K562 (cell line): Measurements from ENCODE around the gene FGGY. TPM values are rescaled to one million over a fixed set of nuclear protein-coding genes. Genes with fewer than 3 reads are reported as not detected.

Experiments used
- CHD1 ChIP-seq: fragments of 200-600 bp; sonication (generic); IDR thresholded peaks from one replicate; pipeline ENCODE4 v1.6.1; 2012; ENCODE audit warnings: mild to moderate bottlenecking, moderate library complexity, low read length, inconsistent platforms
- EHMT2 ChIP-seq: fragments of 450-650 bp; IDR thresholded peaks from 2 replicates; pipeline ENCODE4 v1.6.1; 2018; ENCODE audit warnings: antibody characterized with exemption
- ETV6 ChIP-seq, 3 experiments: fragments of 150-350 bp in 1 of 3; sonication (generic) in 1 of 3; formaldehyde crosslinking in 1 of 3; IDR thresholded peaks; 2 replicates each; pipeline versions ENCODE4 v1.6.1 to v1.8.0; 2014 to 2022; ENCODE audit warnings: borderline replicate concordance in 2 of 3, low read depth in 2 of 3, antibody characterized with exemption in 1 of 3, low read length in 1 of 3, mild to moderate bottlenecking in 1 of 3, missing genetic modification reagents in 1 of 3
- FOXA1 ChIP-seq: fragments of 450-650 bp; IDR thresholded peaks from 2 replicates; pipeline ENCODE4 v1.6.1; 2016; ENCODE audit warnings: mild to moderate bottlenecking, borderline replicate concordance
- KDM1A ChIP-seq, 2 experiments: fragments of 450-650 bp; IDR thresholded peaks; 2 replicates each; pipeline ENCODE4 v1.6.1; 2016; ENCODE audit warnings: mild to moderate bottlenecking in 2 of 2
- NFE2L1 ChIP-seq: fragments of 450-650 bp; IDR thresholded peaks from 2 replicates; pipeline ENCODE4 v1.6.1; 2016; ENCODE audit warnings: missing genetic modification characterization, low read depth, mild to moderate bottlenecking, missing compliant biosample characterization, moderate library complexity, borderline replicate concordance
- PHB ChIP-seq: fragments of 250-450 bp; sonication (Bioruptor Pico); IDR thresholded peaks from 2 replicates; pipeline ENCODE4 v1.5.0; 2021
- RBM17 ChIP-seq: fragments of 200-400 bp; formaldehyde crosslinking; IDR thresholded peaks from 2 replicates; pipeline ENCODE4 v1.6.1; 2017; ENCODE audit warnings: low read depth, mild to moderate bottlenecking, low read length, borderline replicate concordance
- RFX1 ChIP-seq: fragments of 450-650 bp; IDR thresholded peaks from 2 replicates; pipeline ENCODE4 v1.6.1; 2016; ENCODE audit warnings: mild to moderate bottlenecking, moderate library complexity
- RFX5 ChIP-seq: IDR thresholded peaks from 2 replicates; pipeline ENCODE4 v1.6.1; 2011; ENCODE audit warnings: low read depth, mild to moderate bottlenecking, improper control_type of control experiment, low read length
- SAP30 ChIP-seq: fragments of 200-600 bp; sonication (generic); IDR thresholded peaks from 2 replicates; pipeline ENCODE4 v1.6.1; 2012; ENCODE audit warnings: borderline replicate concordance, low read depth, mild to moderate bottlenecking, moderate library complexity, low read length, control low read depth, inconsistent platforms; ENCODE audit not compliant: insufficient read depth, poor library complexity, severe bottlenecking
- STAT5B ChIP-seq: fragments of 250-450 bp; sonication (Bioruptor Pico); IDR thresholded peaks from 2 replicates; pipeline ENCODE4 v1.8.0; 2021; ENCODE audit warnings: mild to moderate bottlenecking, inconsistent platforms
- TCF7 ChIP-seq: sonication (generic); IDR thresholded peaks from 2 replicates; pipeline ENCODE4 v1.6.1; 2016; ENCODE audit warnings: antibody characterized with exemption, borderline replicate concordance
- XRCC3 ChIP-seq: fragments of 450-650 bp; IDR thresholded peaks from 2 replicates; pipeline ENCODE4 v1.6.1; 2017; ENCODE audit warnings: mild to moderate bottlenecking, moderate library complexity
- ZNF263 ChIP-seq: sonication (generic); formaldehyde crosslinking; IDR thresholded peaks from 2 replicates; pipeline ENCODE4 v1.8.0; 2022; ENCODE audit warnings: mild to moderate bottlenecking, missing genetic modification reagents, borderline replicate concordance
- ZNF354B ChIP-seq: fragments of 250-450 bp; sonication (Bioruptor Pico); IDR thresholded peaks from 2 replicates; pipeline ENCODE4 v1.4.0; 2020
- ZNF77 ChIP-seq: fragments of 250-450 bp; sonication (Bioruptor Pico); IDR thresholded peaks from 2 replicates; pipeline ENCODE4 v1.5.0; 2020
- polyA plus RNA-seq, 8 experiments: library from polyadenylated mRNA; depleted of rRNA in 4 of 8; stranded (reverse) in 5 of 8; unstranded in 3 of 8; fragments of >200 nt; fragmentation: Nextera tagmentation in 2 of 8; fragmentation: Illumina TruSeq in 1 of 8; extraction: Ambion mirVana in 2 of 8; extraction: Trizol in 1 of 8; gene quantifications; 2 replicates each; pipeline versions ENCODE4 v1.2.1 to v1.2.3, GENCODE V29; 2011 to 2014; ENCODE audit warnings: inconsistent platforms in 1 of 8, missing spikeins in 1 of 8
- total RNA-seq, 7 experiments: library from RNA; depleted of rRNA in 6 of 7; stranded (reverse); fragments of >200 nt in 6 of 7; fragmentation: Illumina TruSeq in 2 of 7; extraction: Trizol in 2 of 7; gene quantifications; 2 replicates each; pipeline versions ENCODE4 v1.2.1 to v1.2.3, GENCODE V29; 2011 to 2021; ENCODE audit warnings: low replicate concordance in 1 of 7
- TF ChIP-seq, protein P1 (sequence below): sonication (generic); formaldehyde crosslinking; IDR thresholded peaks from 2 replicates; pipeline ENCODE4 v1.8.0; 2022; ENCODE audit warnings: missing genetic modification reagents, mild to moderate bottlenecking, borderline replicate concordance
- TF ChIP-seq, protein P2 (sequence below): sonication (generic); formaldehyde crosslinking; IDR thresholded peaks from 2 replicates; pipeline ENCODE4 v1.8.0; 2022; ENCODE audit warnings: missing genetic modification reagents, mild to moderate bottlenecking, moderate library complexity, borderline replicate concordance
- TF ChIP-seq, protein P3 (sequence below): fragments of 450-650 bp; IDR thresholded peaks from 2 replicates; pipeline ENCODE4 v1.6.1; 2016; ENCODE audit warnings: antibody characterized with exemption
- TF ChIP-seq, protein P4 (sequence below): sonication (generic); formaldehyde crosslinking; IDR thresholded peaks from 2 replicates; pipeline ENCODE4 v1.8.0; 2023; ENCODE audit warnings: mild to moderate bottlenecking, missing genetic modification reagents
- TF ChIP-seq, protein P5 (sequence below): sonication (generic); formaldehyde crosslinking; IDR thresholded peaks from 2 replicates; pipeline ENCODE4 v1.8.0; 2022; ENCODE audit warnings: mild to moderate bottlenecking, missing genetic modification reagents

The FGGY gene
- total and polyA plus RNA-seq, 9 of the 15 experiments (the other 6 are each of a cell fraction or from before 2014, with no cell fraction given) = 9.7 to 19.2 (median 12.6) TPM

DNA sequence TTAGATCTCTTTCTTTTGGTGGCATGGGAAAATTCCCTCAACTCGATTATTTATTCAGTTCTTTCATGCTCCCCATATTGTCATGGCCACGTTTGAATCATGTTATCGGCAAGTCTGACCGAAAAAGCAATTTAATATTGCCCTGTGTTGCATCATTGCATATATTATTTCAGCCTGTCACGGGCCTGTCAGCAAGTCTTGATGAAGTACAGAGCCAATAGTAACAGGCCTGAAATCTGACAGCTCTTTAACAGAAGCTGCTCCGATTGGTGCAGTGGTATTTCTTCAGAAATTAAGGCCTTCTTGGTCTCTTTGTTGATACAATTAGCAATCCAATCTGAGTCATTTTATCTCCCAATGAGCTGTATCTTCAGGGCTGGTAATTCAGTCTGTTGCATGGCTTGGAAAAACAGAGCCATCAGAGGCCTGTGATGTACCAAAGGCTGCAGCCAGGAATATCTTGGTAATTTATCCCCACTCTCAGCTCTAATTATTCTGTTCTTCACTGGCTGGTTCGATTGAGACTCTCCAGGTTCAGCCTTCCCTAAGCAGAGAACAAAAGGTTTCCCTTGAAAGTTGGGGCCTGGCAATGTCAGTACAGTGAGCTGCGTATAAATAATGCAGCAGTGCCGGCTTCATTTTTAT is 149.5 kb downstream of the FGGY start (continued):
- TF ChIP-seq, protein P1, sequence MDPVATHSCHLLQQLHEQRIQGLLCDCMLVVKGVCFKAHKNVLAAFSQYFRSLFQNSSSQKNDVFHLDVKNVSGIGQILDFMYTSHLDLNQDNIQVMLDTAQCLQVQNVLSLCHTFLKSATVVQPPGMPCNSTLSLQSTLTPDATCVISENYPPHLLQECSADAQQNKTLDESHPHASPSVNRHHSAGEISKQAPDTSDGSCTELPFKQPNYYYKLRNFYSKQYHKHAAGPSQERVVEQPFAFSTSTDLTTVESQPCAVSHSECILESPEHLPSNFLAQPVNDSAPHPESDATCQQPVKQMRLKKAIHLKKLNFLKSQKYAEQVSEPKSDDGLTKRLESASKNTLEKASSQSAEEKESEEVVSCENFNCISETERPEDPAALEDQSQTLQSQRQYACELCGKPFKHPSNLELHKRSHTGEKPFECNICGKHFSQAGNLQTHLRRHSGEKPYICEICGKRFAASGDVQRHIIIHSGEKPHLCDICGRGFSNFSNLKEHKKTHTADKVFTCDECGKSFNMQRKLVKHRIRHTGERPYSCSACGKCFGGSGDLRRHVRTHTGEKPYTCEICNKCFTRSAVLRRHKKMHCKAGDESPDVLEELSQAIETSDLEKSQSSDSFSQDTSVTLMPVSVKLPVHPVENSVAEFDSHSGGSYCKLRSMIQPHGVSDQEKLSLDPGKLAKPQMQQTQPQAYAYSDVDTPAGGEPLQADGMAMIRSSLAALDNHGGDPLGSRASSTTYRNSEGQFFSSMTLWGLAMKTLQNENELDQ = no peak
- no peak for TF ChIP-seq RFX1
- TF ChIP-seq TCF7 = no peak
- TF ChIP-seq XRCC3 = no peak
- no peak for TF ChIP-seq STAT5B (CRISPR knock-in tag)
- no peak for TF ChIP-seq KDM1A (IDR thresholded peaks at IDR 0.05)
- TF ChIP-seq, protein P2, sequence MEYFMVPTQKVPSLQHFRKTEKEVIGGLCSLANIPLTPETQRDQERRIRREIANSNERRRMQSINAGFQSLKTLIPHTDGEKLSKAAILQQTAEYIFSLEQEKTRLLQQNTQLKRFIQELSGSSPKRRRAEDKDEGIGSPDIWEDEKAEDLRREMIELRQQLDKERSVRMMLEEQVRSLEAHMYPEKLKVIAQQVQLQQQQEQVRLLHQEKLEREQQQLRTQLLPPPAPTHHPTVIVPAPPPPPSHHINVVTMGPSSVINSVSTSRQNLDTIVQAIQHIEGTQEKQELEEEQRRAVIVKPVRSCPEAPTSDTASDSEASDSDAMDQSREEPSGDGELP (CRISPR knock-in tag) = no peak
- TF ChIP-seq, protein P3, sequence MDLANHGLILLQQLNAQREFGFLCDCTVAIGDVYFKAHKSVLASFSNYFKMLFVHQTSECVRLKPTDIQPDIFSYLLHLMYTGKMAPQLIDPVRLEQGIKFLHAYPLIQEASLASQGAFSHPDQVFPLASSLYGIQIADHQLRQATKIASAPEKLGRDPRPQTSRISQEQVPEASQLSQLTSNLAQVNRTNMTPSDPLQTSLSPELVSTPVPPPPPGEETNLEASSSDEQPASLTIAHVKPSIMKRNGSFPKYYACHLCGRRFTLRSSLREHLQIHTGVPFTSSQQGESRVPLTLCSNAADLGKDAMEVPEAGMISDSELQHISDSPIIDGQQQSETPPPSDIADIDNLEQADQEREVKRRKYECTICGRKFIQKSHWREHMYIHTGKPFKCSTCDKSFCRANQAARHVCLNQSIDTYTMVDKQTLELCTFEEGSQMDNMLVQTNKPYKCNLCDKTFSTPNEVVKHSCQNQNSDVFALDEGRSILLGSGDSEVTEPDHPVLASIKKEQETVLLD = no peak
- no peak for TF ChIP-seq EHMT2
- no peak for TF ChIP-seq ZNF354B (CRISPR knock-in tag)
- TF ChIP-seq CHD1 = no peak
- no peak for TF ChIP-seq RFX5
- no peak for TF ChIP-seq ZNF77
- TF ChIP-seq NFE2L1 (tag) = no peak
- no peak for TF ChIP-seq PHB (CRISPR knock-in tag)
- no peak for TF ChIP-seq FOXA1
- no peak for TF ChIP-seq SAP30
- no peak for TF ChIP-seq RBM17
- TF ChIP-seq ETV6 (IDR thresholded peaks at IDR 0.05; ENCODE audit: borderline replicate concordance in 1 of 2, low read depth in 2 of 2, low read length in 1 of 2) = no peak
- TF ChIP-seq ETV6 (CRISPR knock-in tag; IDR thresholded peaks at IDR 0.05; ENCODE audit: borderline replicate concordance) = no peak
- no peak for TF ChIP-seq ZNF263
- TF ChIP-seq, protein P4, sequence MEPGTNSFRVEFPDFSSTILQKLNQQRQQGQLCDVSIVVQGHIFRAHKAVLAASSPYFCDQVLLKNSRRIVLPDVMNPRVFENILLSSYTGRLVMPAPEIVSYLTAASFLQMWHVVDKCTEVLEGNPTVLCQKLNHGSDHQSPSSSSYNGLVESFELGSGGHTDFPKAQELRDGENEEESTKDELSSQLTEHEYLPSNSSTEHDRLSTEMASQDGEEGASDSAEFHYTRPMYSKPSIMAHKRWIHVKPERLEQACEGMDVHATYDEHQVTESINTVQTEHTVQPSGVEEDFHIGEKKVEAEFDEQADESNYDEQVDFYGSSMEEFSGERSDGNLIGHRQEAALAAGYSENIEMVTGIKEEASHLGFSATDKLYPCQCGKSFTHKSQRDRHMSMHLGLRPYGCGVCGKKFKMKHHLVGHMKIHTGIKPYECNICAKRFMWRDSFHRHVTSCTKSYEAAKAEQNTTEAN (CRISPR knock-in tag) = no peak
- TF ChIP-seq, protein P5, sequence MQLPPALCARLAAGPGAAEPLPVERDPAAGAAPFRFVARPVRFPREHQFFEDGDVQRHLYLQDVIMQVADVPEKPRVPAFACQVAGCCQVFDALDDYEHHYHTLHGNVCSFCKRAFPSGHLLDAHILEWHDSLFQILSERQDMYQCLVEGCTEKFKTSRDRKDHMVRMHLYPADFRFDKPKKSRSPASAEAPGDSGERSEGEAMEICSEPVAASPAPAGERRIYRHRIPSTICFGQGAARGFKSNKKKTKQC = no peak
